Measurements from ENCODE around the gene NCBP2.

NCBP2 gene

GRCh38 chr3:196942226-196942914 is at the start of gene NCBP2:
Gene NCBP2, minus strand, starts transcription at chr3:196942528. Its CDS starts 25 bp downstream, at chr3:196942503.
- DNase-seq, result peak; percentile 95

- DNase-seq, result no peak
Measured at GRCh38 chr3:196991581-196992460, 49.5 kb upstream of the NCBP2 start.

- DNase-seq, result no peak
Measured at GRCh38 chr3:196990601-196991007, 48.3 kb upstream of the NCBP2 start.

GRCh38 chr3:196989721-196990262 is 47.5 kb upstream of the NCBP2 start:
- no peak for DNase-seq

GRCh38 chr3:196988241-196989029 is 46.1 kb upstream of the NCBP2 start:
- DNase-seq, result no peak

GRCh38 chr3:196987022-196987421 is 44.7 kb upstream of the NCBP2 start:
- DNase-seq, result no peak

GRCh38 chr3:196985954-196986885 is 43.9 kb upstream of the NCBP2 start:
- no peak for DNase-seq

- no peak for DNase-seq
Measured at GRCh38 chr3:196985298-196985697, 43.0 kb upstream of the NCBP2 start.

GRCh38 chr3:196983186-196983585 is 40.9 kb upstream of the NCBP2 start:
- no peak for DNase-seq

- DNase-seq, result no peak
Measured at GRCh38 chr3:196981657-196982056, 39.3 kb upstream of the NCBP2 start.

GRCh38 chr3:196979545-196979944 is 37.2 kb upstream of the NCBP2 start:
- DNase-seq, result peak; percentile 29

- no peak for DNase-seq
Measured at GRCh38 chr3:196976941-196977340, 34.6 kb upstream of the NCBP2 start.

GRCh38 chr3:196975349-196975748 is 33.0 kb upstream of the NCBP2 start:
- DNase-seq, result no peak

- DNase-seq, result no peak
Measured at GRCh38 chr3:196974661-196975060, 32.3 kb upstream of the NCBP2 start.

GRCh38 chr3:196971094-196971698 is 28.9 kb upstream of the NCBP2 start:
- no peak for DNase-seq

GRCh38 chr3:196970547-196971093 is 28.3 kb upstream of the NCBP2 start:
- DNase-seq, result no peak

GRCh38 chr3:196969660-196970546 is 27.6 kb upstream of the NCBP2 start:
- DNase-seq, result no peak

- no peak for DNase-seq
Measured at GRCh38 chr3:196969134-196969659, 26.9 kb upstream of the NCBP2 start.

- DNase-seq, result no peak
Measured at GRCh38 chr3:196968233-196969133, 26.2 kb upstream of the NCBP2 start, which contains the start of gene PIGZ. Gene PIGZ, minus strand, starts transcription at chr3:196968833. Its CDS starts 16,802 bp downstream, at chr3:196952031.
